SH-SY5Y (cell line): ENCODE measurements around the gene SNTG2.

ENCODE experiments used
- GATA2 ChIP-seq: IDR thresholded peaks from 2 replicates; pipeline ENCODE4 v1.6.1; 2011; ENCODE audit warnings: mild to moderate bottlenecking, low read depth, low read length
- GATA3 ChIP-seq: IDR thresholded peaks from 2 replicates; pipeline ENCODE4 v1.6.1; 2011; ENCODE audit warnings: low read depth, mild to moderate bottlenecking, low read length, moderate library complexity

GRCh38 chr2:1147873-1148612 is 197.4 kb downstream of the SNTG2 start:
- TF ChIP-seq GATA2 (no peak), GATA3 (no peak)
